ENCODE results near the gene TRIM8.
A peak's percentile ranks its signal among the peaks of the same experiment; 100 is the strongest.

TRIM8 gene, protein sequence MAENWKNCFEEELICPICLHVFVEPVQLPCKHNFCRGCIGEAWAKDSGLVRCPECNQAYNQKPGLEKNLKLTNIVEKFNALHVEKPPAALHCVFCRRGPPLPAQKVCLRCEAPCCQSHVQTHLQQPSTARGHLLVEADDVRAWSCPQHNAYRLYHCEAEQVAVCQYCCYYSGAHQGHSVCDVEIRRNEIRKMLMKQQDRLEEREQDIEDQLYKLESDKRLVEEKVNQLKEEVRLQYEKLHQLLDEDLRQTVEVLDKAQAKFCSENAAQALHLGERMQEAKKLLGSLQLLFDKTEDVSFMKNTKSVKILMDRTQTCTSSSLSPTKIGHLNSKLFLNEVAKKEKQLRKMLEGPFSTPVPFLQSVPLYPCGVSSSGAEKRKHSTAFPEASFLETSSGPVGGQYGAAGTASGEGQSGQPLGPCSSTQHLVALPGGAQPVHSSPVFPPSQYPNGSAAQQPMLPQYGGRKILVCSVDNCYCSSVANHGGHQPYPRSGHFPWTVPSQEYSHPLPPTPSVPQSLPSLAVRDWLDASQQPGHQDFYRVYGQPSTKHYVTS

DNA sequence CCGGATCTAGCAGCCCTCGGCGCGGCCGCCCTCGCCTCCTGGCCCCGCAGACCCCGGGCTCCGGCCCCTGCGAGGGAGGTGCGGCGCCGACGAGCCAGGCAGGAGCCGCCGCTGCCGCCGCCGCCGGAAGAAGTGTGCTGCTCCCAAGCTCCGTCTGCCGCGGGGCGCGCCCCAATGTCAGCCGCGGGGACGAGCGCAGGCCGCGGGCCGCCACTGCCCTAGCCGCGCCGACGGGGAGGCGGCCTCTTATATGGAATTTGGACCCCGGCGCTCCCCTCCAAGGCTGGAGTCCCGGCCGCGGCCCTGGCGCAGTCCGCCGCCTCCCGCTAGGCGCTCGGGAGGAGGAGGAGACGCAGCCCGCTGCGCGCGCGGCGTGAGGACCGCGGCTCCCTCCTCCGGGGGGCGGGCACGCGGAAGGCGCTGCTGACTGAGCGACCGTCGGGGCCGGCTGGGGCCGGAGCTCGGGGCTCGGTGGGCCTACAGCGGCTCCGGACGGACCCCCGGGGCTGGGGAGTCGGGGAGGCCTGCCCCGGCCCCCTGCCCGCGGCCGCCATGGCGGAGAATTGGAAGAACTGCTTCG is at the start of gene TRIM8:
TRIM8 (plus strand) TSS at position 414 of the 580 bp plus-strand sequence; CDS start at position 553, 139 bp downstream.
- peak; percentile 52 for DNase-seq

DNA sequence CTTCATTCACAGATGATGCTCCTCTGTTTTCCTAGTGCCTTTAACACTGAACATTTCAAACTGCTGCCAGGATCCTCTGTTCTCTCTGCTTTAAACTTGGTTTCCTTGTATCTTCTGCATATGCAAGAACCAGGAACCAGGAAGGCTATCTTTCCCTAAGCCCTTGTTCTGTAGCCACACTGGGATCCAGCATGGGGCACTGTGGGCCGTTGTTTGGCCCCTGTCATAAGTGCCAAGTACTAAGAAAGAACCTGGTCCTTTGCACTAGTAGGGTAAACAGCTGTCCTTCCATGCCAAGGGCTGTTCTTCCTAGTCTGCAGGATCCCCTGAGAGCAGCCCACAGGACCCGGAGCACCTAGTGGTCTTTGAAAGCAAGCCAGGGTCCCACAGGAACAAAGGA is 49.0 kb upstream of the TRIM8 start:
- no peak for DNase-seq

DNA sequence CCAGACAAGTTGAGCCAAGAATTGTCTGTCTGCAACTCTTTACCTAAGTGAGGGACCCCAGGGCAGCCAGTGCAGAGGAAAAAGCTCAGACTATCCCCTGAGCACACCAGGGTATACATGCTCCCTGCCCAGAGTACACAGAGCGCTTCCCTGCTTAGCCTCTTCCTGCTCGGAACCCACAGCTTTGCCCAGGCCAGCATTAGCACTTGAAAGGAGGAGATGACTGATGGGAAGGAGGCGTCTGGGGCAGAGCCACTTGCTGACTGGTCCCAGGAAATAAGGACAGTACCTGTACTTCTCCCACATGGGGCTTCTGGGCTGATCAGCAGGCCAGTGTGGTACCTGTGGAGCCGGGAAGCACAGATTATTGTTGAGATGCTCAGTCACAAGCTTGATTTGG is 48.4 kb upstream of the TRIM8 start:
- no peak for DNase-seq

DNA sequence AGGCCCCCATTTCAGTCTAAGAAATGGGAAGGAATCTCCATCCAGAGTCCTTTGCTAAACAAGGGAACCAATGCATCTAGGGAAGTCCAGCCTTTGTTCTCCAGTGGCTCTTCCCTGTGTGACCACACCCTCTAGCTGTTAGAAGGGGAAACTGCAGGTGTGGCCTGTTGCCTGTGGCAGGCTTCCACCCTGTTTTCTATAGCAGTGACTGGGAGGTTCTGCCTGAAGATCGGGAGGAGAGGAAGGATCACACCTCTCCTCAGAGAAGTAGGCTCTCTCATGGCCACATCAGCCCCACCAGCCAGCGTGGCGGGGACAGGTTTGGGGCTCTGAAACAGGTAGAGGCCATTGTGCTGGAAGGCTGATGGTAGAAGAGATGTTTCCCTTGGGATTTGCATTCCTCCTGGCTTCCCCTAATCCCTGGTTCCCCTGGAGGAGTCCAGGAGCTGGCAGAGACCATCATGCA is 47.7 kb upstream of the TRIM8 start:
- DNase-seq: peak; percentile 58

DNA sequence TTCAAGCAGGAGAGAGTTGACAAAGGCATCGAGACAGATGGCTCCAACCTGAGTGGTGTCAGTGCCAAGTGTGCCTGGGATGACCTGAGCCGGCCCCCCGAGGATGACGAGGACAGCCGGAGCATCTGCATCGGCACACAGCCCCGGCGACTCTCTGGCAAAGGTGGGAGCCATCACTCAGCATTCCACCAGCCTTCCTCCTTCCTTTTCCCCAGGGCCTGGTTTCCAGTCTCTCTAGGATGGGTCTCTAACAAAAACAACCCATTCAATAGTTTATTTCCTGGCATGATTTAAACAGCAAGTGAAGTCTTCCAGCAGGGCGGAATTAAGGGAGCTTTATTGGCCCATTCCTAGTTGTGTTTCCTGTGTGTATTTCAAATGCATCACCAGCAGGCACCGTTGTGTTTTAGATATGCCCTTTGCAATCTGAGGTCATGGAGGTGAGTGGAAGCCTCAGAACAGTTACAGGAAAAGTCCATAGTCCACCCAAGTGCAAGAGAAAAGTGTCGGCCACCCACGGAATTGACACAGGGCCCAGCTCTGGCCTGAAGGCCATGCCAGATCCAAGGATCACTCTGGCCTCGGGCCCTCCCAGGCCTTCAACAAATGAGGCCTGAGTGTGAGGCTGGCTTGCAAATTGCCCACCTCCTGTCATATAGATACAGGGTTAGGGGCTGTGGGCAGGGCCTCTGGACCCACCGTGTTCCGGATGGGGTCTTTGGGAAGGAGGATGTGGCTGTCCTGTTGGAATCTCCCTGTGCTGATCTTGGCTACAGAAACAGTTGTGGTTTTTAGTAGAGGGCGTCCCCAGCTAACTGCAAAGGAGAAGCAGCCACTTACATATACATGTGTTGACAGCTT is 46.9 kb upstream of the TRIM8 start:
- no peak for DNase-seq

DNA sequence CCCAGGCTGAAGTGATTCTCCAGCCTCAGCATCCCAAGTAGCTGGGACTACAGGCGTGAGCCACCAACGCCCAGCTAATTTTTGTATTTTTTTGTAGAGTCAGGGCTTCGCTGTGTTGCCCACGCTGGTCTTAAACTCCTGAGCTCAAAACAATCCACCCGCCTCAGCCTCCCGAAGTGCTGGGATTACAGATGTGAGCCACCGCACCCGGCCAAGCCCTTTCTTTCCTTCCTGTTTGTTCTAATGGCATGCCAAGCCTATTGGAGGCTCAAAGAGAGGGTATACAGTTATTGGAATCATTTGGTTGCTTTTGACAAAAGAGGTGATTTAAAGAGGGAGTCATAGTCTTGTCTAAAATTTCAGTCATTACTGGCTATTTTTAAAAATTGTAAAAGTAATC is 46.0 kb upstream of the TRIM8 start:
- DNase-seq: no peak

DNA sequence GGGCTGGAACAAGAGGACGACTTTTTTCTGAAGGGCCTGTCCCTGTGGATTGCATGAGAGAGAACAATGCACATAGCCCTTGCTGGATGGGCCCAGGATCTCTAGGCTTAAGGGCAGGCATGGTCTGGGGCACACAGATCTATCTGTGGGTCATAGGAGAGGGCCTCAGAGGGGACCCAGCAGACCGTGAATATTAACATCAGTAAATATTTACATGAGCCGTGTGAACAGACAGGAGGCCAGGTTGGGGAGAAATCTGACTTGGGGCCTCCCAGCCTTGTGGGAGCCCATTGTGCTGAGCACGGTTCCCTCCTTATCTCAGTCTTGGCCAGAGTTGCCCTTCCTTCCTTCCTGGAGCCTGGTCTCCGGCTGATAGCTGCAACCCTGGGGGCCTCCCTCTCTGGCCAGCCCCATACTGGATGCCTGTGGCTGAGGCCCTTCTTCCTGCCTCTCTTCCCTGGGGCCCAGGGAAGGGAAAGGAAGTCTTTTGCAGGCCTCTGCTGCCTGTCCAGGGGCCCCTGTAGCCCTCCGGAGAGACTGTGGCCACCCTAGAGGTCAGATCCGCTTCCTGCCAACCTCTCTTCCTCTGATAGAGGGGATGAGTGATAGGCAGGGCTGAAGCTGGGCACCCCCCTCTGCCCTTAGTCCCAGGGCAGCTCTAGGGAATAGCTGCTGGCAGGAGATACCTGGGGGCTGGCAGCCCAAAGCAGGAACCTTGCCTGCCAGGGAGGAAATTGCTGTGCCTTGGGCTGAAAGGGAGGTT is 44.5 kb upstream of the TRIM8 start:
- no peak for DNase-seq

DNA sequence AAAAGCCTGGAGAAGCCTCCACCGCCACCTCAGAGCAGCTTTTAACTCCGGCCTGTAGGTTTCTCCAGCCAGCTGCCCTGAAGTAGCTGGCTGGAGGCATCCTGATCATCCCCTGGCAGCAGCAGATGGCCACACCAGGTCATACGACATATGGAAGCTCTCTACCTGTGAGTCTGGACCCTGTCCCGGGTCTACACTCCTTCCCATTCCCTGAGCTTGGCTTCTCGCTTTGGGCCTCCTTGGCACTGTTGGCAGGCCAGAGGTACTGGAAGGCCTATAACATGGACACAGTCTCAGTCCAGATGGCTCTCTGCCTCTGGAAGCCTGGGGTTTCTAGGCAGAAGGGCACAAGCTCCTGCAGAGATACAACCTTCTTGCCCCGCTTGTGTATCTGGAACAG is 43.5 kb upstream of the TRIM8 start:
- DNase-seq: no peak

DNA sequence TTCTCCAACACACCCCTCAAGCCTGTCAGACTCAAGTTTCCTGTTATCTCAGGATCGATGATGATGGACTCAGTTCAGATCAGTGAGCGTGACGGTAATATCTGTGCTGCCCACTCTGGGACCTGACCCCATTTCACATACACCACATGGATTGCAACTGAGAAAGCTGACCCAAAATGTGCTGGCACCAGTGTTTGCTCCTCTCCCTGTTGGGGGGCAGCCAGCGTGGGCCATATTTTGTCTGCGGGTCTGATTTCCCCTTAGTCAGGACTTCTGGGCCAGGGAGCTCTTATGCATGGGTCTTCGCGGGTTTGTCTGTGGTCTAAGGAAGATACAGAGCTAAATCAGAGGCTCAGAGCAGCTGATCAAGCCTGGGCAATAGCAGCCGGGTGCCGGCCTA is 42.6 kb upstream of the TRIM8 start:
- no peak for DNase-seq

DNA sequence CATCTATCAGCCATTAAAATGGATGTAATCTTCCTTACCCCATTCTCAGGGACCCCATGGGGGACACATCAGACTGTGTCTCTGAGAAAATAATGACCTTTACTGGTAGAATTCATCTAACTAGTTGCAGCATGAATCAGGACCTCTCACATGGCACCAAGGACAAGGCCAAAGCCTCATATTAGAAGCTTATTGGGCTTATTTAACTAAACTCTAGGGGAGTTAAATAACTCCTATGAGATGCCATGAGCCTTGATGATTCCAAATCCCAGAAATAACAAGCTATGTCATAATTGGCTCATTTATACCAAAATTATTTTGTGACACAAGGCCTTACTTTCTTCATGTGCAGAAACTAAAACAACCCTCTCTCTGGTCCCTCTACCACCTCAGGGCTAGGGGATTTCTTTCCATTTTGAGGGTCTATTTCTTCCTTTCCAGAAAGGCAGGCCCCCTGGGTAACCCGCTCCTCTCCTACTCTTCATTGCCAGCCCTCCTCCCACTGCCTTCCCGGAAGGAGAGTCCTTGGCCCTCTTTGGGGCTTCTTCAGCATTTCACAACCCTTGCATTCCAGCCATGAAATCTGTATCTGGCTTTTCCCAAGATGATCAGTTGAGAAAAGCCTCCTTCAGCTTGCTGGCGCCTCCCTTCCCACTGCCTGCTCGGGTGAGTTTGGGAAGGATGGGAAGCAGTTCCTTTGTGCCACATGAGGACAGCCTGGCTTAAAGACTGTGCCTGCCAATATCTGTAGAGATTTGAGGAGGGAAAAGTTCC is 41.8 kb upstream of the TRIM8 start:
- no peak for DNase-seq

DNA sequence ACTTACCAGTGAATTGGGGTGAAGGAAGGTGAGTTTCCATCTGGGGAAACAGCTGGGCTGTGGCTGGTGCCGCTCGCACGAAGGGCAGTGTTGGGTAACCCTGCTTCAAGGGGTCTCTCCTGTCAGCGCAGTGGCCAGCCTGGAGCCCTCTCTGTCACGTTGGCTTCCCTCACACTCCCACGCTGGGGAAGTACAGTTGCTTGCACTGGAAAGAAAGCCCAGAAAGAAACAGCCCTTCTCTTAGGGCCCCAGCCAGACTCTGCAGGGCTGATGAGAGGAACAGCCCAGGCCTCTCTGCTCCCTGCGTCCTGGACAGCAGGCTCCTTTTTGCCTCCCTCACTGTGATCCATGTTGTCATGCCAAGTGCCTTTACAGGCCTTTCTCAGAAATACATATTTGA is 40.3 kb upstream of the TRIM8 start:
- DNase-seq: peak; percentile 39

DNA sequence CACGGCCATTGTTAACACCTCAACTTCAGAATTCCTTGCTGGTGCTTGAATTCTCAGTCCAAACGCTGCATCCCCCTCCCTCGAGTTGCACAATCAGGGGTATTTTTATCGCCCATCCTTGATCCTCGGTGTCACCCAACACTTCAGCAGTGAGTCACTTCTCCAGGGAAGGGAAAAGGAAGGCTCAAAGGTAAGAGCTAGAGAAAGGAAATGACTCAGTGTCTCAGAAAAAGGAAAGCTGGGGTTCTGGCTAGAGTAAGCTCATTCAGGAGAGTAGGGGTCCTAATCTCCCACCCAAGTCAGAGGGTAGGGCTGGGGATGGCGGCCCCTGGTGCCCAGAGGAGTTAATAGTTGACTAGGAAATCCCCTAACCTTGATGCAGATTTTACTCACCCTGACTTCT is 39.8 kb upstream of the TRIM8 start:
- no peak for DNase-seq

DNA sequence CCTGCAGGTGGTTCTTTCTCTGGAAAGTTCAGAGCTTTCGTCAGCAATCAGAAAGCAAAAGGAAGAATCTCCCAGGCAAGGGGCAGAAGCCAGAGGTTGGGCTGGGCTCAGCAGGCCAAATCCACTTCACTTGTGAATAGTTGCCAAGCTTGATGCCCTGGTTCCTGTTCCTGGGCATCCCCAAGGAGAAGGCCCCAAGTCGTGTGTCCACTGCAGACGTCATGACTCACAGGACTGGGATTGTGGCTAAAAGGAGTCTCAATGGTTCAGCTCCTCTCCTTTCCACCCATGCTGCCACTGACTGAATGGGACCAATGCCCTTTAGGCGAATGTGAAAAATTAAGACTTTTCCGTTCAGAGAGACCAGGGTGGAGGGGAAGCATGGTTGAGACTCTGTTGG is 38.6 kb upstream of the TRIM8 start:
- peak; percentile 8 for DNase-seq

DNA sequence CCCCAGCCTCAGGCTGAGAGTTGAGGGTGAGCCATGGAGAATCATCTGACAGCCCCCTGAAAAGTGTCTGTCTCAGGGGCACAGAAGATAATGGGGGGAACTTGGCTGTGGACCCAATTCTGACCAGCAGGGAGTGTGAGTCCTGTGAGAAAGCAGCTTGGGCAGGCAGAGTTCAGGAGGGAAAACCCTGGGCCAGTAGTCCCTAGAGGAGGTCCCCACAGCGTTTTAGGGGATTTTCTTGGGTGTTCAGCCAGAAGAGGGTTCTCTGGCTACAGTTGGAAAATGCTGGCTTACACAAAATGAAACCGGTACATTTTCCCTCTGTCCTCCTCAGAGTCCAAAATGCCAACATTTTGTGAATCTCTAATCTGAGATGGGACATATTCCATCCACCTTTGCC is 35.8 kb upstream of the TRIM8 start:
- DNase-seq: no peak

DNA sequence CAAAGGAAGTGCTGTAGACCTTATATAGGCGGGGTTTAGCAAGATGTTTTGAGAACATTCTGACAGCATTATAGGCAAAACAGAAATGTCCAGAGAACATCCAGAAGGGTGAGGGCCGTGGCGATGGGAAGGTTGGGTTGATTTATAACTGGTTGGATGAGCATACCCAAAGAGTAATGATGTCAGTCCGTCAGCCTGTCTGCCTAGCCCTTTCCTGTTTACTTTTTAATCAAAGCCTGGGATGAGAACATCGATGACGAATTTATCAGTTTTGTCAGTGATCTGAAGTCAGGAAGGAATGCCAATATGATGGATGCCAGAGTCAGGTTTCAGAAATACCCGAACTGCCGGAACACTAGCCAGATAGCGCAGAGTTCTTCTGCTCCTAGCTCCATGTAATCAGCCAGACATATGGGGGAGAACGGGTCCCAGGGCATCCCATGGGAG is 33.8 kb upstream of the TRIM8 start:
- no peak for DNase-seq

DNA sequence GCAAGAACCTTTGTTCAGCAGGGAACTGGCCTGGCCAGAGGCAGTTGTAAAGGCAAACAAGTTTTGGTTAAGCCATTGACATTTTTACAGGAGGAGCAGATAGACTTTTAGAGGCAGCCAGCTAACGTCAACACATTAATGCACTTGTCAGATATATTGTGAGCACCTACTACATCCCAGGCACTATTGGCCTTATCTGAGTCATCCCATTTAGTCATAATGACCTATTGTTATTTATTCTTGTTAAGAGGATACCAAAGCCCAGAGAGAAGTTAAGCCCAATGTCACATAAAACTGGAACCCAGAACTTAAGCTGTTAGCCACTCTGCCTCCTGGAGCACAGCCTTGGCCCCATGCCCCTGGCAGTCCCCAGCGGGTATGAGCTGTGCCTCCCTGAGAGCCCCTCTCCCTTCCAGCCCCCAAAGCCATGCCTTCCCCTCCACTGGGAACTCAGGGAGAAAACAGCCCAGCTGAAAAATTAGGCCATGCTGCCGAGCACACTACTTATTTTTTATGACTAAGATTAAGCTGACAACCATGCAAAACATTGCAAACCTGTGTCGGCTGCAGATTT is 32.7 kb upstream of the TRIM8 start:
- no peak for DNase-seq

DNA sequence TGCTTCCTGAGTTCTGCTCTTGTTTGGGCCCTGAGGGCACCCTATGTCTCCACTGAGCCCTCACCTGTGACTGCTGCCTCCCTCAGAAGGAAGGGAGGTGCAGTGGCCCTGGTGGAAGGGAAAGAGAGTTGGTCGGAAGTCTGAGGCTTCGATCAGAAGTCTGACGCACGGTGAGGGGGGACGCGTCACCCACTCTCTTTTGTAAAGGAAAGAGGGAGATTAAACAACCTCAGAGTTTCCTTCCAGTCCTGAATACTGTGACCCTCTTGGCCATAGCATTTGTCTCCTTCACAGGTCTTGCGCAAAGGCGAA is 31.4 kb upstream of the TRIM8 start:
- no peak for DNase-seq

DNA sequence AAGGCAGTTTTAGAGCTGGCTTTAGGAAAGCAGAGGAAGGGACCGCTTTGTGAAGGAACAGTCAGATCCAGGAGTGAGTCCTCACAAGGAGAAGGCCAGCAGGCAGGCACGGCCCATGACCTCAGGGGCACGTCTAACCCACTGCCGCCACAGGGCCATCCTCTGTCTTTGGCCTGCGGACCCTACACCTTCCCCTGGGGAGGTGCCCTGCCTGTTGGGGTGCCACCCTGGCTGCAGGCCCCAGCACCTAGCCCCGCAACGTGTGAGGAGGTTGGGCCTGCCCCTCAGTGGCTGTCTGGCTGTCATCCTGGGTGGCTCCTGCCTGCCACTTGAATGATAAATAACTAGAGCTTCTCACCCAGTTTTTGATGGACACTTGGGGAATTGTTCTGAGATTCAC is 31.0 kb upstream of the TRIM8 start:
- DNase-seq: no peak

DNA sequence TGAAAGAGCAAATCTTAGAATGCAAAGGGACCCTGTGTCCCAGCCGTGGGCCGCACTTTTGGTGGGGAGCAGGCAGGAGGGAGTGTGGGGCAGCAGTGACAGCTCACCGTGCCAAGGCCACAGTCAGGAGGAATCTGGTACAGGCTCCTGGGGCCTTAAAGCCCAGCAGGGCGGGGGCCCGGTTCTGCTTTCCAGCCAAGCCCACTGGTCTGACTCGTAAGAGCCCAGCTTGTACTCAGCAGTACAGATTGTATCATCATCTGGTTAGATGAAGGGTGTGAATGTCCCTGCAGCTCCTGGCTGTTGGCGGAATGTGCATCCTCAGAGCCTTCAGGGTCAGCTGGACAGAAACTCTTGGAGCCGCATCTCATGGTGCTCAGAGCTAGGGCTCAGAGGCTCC is 30.5 kb upstream of the TRIM8 start:
- no peak for DNase-seq

DNA sequence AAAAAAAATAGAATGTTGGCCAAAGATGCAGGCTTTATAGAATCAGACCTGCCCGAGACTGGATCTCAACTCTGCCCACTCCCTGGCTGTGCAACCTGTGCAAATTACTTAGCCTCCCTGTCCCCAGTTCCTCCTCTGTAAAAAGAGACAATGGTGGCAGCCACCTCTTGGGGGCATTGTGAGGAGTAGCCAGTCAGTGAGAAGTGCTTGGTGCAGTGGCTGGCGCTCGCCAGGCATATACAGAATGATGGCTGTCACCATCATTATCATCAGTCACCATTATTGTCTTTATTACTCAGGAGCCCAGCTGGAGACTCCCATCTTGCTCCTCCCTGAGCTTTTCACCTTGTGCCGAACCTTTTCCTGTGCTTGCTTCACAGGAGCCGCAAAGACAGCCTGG is 29.4 kb upstream of the TRIM8 start:
- DNase-seq: no peak

DNA sequence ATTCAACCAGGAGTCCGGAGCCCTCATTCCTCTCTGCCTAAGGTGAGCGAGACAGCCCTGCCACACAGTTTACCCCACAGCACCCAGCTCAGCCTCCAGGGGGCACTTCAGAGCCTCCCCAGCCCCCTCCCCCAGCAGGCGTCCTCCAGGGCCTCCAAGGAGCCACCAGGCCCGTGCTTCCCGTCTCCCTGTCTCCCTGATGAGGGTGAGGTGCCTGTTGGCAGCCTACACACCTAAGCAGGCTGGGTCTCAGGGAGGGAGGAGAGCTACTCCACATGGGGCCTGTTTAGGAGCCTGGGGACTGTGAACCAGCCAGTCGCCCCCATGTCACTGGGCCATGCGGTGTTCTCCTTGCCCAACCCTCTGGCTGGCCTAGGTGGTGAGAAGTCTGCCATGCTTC is 28.9 kb upstream of the TRIM8 start:
- peak; percentile 16 for DNase-seq

All from inflammatory macrophage treated with lipopolysaccharide for 4 hours (primary cell).